Panc1 (cell line): ENCODE measurements around the gene SSC5D.

Experiments used
- POLR2AphosphoS5 ChIP-seq: IDR thresholded peaks from 2 replicates; pipeline ENCODE4 v1.6.1; 2012; ENCODE audit warnings: mild to moderate bottlenecking, low read depth, low read length, moderate library complexity
- TF ChIP-seq, protein P1 (sequence below): fragments of 450-650 bp; IDR thresholded peaks from 2 replicates; pipeline ENCODE4 v1.5.1; 2017; ENCODE audit warnings: mild to moderate bottlenecking

DNA sequence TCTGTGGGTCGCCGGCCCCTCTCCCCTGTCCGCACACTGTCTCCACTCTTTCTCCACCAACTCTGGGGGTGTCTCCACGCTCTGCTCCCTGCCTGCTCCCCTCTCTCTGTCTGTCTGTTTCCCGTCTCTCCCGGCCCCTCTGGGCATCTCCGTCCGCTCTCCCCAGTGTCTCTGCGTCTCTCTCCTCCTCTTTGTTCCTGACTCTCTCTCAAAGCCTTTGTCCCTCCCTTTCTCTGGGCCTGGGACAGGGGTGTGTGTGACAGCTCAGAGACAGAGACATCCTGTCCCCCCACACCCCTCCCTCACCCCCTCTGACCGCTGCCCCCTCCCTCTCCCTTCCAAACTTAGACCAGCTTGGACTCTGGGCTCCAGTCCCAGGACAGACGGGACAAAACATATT lies 57.8 kb downstream of the SSC5D start:
- TF ChIP-seq, protein P1, sequence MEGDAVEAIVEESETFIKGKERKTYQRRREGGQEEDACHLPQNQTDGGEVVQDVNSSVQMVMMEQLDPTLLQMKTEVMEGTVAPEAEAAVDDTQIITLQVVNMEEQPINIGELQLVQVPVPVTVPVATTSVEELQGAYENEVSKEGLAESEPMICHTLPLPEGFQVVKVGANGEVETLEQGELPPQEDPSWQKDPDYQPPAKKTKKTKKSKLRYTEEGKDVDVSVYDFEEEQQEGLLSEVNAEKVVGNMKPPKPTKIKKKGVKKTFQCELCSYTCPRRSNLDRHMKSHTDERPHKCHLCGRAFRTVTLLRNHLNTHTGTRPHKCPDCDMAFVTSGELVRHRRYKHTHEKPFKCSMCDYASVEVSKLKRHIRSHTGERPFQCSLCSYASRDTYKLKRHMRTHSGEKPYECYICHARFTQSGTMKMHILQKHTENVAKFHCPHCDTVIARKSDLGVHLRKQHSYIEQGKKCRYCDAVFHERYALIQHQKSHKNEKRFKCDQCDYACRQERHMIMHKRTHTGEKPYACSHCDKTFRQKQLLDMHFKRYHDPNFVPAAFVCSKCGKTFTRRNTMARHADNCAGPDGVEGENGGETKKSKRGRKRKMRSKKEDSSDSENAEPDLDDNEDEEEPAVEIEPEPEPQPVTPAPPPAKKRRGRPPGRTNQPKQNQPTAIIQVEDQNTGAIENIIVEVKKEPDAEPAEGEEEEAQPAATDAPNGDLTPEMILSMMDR: no peak
- no peak for TF ChIP-seq POLR2AphosphoS5
